HG02623 (cell line): ENCODE data around the gene ALPK3.

Experiments
- ATAC-seq: cut with Tn5 transposase; IDR thresholded peaks from one replicate; pipeline ENCODE4 v1.9.1; 2021; ENCODE audit warnings: moderate library complexity; ENCODE audit not compliant: unreplicated experiment

Gene ALPK3

GRCh38 chr15:84816694-84817465, at the start of gene ALPK3:
TSS of gene ALPK3 (plus strand) at chr15:84817356. CDS start at chr15:84817453, 97 bp downstream.
- ATAC-seq = no peak

- no peak for ATAC-seq
Observed at GRCh38 chr15:84772031-84772430, 45.1 kb upstream of the ALPK3 start.

- ATAC-seq = no peak
Observed at GRCh38 chr15:84772467-84772866, 44.7 kb upstream of the ALPK3 start.

GRCh38 chr15:84773716-84774115, 43.4 kb upstream of the ALPK3 start:
- no peak for ATAC-seq

- no peak for ATAC-seq
Observed at GRCh38 chr15:84775867-84776449, 41.2 kb upstream of the ALPK3 start.

DNA sequence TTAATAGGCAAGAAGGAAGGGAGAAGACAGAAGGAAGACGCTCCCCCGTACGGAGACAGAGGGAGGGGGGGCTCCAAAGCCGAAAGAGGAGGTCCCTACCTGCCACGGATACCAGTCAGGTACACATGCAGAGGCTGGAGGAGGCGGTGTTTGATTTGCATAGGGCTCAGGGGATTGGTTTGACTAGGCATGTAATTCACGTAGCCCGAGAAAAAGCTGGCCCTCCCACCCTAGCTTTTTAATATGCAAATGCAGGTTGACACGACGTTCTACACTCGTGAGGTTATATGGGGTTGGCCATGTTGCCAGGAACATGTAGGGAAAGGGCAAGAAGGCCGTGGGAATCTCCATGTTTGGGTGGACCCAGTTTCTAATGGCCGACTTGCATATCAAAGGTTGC, 39.0 kb upstream of the ALPK3 start:
- ATAC-seq = no peak

DNA sequence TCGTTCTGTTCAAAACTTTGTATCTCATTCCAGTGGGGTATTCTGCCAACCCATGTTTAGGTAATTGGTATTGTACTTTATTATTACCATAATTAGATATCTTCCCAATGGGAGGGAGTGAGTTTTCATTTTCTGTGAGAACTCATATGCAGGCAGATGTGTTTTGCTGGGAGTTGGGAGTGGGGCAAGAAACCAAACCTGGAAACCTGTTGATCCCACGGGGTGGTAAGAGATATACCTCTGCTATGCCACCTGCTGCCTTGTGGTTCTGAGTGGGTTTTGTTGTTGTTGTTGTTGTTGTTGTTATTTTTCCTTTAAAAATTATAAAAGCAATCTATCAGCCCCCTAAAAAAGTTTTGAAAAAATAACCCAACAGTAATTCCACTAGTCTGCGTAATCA, 36.7 kb upstream of the ALPK3 start:
- no peak for ATAC-seq

GRCh38 chr15:84781495-84781894, 35.7 kb upstream of the ALPK3 start:
- ATAC-seq = no peak

DNA sequence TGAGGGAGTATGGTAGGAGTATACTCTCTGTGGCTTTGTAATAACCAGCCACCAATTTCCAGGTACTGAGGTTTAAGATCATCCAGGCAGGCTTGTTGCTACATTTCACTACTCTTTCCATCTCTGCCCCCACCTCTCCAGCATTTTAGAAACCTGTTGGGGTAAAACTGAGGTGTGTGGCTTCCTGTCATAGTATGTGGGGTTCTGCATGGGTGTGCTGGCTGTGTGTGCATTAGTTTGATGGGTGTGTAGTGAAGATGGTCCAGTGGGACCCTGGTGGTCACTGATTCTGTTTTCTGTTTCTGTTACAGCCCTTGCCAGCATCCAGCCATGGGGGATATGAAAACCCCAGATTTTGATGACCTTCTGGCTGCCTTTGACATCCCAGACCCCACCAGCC, 34.8 kb upstream of the ALPK3 start:
- ATAC-seq = no peak

- no peak for ATAC-seq
Observed at GRCh38 chr15:84783493-84784251, 33.5 kb upstream of the ALPK3 start.

DNA sequence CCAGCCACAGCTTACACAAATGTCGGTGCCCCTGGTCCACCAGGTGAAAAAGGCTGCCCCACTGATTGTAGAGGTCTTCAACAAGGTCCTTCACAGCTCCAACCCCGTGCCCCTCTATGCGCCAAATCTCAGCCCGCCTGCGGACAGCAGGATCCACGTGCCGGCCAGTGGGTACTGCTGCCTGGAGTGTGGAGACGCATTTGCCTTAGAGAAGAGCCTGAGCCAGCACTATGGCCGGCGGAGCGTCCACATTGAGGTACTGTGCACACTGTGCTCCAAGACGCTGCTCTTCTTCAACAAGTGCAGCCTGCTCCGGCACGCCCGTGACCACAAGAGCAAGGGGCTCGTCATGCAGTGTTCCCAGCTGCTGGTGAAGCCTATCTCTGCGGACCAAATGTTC, 32.9 kb upstream of the ALPK3 start:
- ATAC-seq = no peak

DNA sequence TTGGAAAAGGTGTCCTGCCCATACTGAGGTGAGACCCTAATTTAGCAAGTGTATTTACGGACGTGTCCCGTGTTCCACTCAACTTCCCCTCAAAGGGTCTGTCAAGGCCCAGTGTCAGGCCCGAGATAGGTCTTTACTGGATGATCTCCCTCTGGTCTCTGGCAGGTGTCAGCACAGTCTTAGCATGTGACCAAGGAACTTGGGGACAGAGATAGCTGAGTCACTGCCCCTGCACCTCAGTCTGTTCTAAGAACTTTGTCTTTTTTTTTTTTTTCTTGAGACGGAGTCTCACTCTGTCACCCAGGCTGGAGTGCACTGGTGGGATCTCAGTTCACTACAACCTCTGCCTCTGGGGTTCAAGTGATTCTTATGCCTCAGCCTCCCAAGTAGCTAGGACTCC, 32.1 kb upstream of the ALPK3 start:
- no peak for ATAC-seq

- no peak for ATAC-seq
Observed at GRCh38 chr15:84788500-84788899, 28.7 kb upstream of the ALPK3 start.

DNA sequence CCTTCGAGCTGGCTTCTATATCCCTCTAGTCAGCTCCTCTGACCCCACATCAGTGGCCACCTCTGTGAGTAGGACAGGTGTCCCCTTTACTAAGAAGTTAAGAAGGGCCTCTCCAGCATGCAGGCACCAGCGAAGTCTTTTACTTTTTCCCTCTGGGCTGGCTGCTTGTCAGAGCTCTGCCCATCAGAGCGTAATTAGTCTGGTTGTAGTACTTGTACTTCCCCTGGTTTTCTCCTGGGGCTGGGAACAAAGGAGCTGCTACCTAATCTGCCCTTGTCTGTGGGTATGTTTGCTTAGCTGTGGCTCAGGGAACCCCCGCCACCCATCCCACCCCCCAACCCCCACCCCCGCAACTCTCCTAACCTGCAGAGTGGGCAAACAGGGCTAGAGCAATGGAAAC, 27.4 kb upstream of the ALPK3 start:
- no peak for ATAC-seq

DNA sequence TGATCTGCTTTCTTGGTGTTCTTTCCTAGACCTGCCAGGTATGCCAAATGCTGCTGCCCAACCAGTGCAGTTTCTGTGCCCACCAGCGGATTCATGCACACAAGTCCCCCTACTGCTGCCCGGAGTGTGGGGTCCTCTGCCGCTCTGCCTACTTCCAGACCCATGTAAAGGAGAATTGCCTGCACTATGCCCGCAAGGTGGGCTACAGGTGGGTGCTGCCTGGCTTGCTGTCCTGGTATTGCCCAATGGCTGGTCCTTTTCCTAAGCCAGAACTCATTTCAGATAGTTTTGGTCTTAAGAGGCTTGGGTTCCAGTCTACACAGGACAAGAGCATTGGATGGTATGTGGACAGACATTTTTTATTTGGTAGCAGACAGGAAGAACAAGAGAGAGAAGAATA, 26.5 kb upstream of the ALPK3 start:
- no peak for ATAC-seq

DNA sequence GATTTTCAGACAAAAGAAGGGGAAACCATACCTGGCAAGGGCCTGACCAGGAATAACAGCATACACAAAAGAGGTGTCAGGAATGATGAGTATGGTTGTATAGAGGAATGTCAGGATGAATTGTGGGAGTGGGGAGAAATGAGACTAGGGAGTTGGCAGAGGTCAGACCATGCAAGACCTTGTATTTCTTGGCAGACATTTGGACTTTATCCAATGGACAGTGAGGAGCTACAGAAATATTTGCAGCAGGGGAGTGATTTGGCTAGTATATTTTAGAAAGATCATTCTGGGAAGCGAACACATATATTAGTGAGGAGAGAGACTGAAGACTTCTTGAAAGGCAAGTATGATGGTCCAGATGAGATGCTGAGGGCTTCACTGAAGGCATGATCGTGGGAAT, 25.4 kb upstream of the ALPK3 start:
- no peak for ATAC-seq

- no peak for ATAC-seq
Observed at GRCh38 chr15:84793431-84794161, 23.6 kb upstream of the ALPK3 start.

DNA sequence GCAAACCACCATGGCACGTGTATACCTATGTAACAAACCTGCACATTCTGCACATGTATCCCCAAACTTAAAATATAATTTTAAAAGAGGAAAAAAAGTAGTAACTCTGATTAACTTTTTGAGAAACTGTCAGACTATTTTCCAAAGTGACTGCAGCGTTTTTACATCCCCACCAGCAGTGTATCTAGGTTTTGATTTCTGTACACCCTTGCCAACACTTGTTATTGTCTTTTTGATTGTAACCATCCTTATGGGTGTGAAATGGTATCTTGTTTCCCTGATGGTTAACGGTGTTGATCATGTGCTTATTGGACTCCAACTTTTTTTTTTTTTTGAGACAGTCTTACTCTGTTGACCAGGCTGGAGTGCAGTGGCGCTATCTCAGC, 23.0 kb upstream of the ALPK3 start:
- ATAC-seq = no peak

DNA sequence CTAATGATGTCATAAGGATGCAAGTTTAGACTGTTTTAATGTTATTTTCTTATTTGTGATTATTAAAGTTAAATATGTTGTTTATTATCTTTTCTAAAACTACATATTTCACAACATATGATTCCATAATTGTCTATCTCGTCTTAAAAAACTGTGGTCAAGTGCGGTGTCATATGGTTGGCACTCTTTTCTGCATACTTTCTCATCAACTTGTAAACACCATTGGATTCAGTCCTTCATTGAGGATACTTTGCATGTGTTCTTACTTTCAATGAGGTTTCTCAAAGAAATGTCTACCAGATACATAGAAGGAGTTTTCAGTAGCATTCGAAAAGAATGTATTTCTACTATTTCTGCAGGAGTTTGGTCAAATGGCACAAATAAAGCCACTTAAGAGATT, 22.0 kb upstream of the ALPK3 start:
- no peak for ATAC-seq

DNA sequence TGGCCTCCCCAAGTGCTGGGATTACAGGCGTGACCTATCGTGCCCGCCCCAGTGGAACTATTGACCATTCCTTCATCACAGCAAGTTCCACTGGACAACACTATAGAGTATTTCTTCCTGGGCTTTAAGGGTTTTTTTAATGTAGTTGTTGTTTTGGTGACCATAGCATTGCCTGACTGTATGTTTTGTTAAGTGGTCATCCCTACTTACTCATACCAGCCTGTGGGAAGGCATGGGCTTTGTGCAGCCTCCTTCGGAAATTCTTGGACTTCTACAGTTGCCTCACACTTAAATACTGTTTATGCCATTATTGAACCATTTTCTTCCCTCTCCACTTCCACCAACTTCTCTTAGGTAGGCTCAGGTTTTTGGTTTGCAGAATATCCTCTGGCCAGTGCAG, 19.9 kb upstream of the ALPK3 start:
- no peak for ATAC-seq

- no peak for ATAC-seq
Observed at GRCh38 chr15:84797801-84798200, 19.4 kb upstream of the ALPK3 start.
